Measurements from ENCODE around the gene ST8SIA2.

Gene ST8SIA2

DNA sequence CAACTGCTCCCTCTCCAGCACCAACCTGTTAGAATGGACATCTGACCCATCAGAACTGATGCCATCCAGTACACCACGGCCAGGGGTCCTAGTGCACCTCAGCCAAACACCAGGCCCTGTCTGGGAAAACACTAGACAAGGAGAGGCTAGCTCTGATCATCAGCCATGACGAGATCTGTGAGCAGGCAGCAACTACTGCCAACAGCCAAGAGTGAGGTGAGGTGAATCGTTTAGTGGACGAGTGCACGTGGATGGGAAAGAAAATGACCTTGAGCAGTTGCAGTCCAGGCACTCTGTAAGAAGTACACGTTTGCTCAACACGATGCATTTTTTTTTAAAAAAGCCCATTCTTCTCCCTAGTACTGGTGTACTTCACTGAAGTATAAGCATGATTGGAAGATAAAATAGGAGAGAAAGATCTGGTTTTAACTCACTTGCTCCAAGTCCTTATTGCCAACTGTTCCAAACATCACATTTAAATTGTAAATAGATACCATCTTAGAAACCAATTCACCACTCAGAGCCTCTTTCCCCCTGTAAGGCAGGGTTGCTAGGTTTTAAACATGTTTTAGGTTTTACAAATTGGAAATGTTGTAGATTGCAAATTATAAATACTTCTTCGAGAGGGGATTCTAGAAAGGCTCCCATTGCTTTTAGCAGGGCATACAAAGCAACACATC lies 5.7 kb downstream of the ST8SIA2 start:
- no peak for DNase-seq

DNA sequence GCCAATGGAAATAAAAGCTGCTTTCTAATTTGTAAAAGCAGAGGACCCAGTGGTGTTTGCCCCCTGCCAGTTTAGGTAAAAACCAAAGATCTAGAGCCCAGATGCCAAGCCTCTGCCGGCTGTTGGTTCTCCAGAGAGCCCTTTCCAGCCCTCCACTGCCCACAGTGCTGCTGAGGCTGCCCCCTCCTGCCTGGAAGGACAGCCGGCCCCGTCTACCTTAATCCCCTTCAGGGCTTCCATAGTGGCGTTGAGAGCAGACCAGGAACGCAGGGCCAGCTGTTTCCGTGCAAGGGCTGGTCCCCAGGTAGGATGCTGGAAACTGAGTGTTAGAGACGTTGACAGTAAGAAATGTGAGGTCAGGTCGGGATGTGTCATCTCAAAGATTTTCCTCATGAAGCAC lies 6.9 kb downstream of the ST8SIA2 start:
- no peak for DNase-seq

DNA sequence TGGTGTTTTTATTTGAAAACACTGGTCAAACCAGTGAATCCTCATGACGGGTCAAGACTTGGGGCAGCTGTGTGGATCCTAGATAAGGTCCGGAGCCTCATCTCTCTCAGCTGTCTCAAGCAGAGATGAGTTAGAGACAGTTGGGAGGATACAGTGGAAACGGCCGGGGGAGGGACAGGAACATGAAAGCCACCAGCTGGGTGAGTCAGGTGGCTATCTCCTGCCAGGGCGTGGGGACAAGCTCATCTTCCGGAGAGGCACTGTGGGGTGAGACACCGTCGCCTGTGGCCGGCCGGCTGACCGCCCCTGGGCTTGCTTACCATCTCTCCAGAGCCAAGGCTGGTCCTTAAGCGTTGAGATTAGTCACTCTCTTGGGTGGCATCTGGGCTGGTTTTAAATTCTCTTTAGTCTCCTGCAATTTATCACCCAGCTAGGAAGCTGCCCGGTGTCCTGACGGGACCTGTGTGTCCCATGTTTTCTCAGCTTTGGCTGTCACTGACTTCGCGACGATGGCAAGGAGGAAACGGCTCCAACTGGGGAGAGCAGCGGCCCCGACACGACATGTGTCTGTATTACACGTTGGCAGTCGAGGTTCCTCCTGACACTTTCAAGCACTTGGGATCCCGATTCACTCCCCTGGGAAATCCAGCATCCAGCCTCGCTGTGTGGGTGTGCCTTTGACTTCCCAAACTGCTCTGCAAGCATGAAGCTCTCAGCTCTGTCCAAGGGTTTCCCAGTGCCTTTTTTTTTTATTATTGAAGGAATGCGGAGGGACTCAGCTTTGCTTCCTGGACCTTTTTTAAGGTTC lies 7.5 kb downstream of the ST8SIA2 start:
- no peak for DNase-seq

DNA sequence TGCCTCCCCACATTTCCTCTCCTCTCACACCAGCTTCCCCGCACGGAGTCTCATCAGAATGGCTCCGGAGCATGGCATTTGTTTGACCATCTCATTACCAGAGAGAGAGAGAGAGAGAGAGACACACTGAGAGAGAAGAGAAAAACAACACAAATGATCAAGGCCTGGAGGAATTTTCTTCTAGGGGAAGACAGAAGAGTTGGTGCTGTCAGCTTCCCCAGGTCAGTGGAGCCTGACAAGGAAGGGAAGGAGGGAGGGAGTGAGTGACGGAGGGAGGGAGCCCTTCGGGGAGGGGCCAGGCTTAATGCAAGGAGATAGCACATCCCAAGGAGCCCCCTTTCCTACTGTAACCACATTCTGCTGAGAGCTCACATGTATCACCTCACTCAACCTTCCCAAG lies 9.1 kb downstream of the ST8SIA2 start:
- no peak for DNase-seq

DNA sequence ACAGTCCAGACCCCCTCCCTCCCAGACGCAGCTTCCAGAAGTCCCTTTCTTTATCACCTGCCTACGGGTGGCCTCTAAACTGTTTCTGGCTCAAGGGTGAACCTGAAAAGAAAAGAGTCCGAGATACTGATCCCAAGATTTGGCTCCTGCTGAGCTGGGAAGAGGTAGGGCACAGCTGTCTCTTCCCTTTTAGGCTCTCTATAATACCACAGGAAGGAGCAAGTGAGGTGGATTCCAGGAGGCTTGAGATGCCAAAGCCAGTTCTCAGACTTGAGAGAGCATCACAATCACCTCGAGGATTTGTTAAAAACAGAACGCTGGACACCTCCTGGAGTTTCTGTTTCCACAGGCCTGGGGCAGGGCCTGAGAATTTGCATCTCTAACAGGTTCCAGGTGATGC lies 12.3 kb downstream of the ST8SIA2 start:
- no peak for DNase-seq

DNA sequence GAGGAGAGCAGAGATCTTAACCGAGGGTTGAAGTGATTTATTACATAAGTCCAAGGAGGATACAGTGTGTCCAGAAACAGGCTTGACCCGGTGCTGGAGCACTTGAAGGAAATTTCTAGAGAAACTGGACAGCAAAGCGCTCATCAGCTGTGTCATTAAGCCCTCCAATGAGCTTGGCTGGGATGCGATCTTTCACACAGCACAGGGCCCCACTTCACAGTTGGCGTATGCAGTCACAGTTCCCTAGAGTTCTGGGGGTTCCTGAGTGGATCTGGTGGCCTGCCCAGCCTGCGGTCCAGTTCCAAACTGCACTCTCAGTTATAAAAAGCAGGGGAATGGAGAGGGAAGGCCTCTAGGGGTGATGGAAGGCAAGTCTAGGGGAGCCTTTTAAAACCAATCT lies 13.6 kb downstream of the ST8SIA2 start:
- no peak for DNase-seq

DNA sequence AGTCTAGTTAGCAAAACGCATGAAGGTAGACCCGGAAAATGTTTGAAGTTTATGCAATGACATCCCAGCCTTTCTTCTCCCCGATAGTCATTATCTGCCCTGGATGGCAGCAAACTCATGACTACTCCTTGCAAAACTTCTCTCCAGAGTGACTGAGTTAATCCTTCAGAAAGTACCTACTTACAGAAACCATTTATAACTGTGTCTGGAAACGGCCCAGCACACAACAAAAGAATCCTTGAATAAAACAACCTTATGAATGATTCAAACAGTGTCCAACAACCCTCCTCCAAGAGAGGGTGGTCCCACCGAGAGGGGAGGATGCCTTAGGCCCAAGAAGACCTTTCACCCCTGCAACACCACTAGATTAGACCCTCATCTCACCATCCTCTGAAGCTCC lies 14.2 kb downstream of the ST8SIA2 start:
- DNase-seq: no peak

DNA sequence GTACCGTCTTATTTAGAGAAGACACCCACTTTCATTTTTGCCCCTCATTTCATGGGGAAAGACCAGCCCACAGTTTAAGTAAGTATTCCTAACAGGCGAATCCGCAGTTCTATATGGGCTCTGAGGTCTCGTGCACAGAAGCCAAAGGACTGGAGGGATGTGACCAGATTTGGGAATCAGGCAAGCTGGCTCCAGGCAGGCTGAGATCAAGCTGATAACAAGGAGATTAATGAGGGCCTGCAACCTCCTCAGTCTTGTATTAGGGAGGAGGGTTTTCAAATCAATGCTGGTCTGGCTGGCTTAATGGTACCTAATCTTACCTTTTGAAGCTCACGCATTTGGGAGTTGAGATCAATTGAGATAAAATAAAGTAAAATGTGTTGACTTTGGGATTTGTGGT lies 15.3 kb downstream of the ST8SIA2 start:
- DNase-seq: no peak

DNA sequence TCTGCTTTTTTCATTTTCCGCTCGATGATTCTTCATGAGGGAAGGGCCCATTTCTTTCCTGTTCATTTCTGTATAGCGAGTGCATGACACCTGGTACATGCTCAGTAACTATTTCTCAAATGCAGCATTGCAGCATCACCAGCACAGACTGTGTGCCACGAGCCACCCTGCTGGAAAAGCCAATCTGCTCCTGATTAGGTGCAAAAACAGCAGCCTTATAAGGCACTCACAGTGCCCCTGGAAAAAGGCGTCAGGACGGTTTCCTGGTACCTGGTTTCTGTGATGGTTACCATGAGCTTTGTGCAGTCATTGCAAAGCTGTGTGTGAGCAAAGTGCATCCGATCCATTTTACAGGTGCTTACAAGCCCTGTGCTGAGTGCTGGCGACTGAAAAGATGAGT lies 15.8 kb downstream of the ST8SIA2 start:
- DNase-seq: no peak

DNA sequence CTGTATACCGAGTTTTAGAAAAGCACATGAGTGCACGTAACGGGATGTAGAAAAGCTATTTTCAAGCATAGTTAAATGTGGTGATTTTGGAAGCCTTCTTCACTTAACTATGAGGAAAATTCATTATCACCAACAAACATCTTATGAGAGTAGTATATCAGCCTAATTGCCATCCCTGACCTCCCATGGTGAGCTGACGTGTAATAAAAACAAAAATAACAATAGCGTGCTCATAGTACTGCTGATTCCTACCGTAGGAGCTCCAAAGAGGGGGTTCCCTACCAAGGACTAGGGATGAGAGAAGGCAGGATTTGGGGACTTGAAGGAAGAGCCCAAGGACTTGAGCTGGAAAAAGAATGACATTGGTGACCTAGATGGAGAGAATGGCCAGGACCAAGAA lies 16.9 kb downstream of the ST8SIA2 start:
- DNase-seq: no peak

DNA sequence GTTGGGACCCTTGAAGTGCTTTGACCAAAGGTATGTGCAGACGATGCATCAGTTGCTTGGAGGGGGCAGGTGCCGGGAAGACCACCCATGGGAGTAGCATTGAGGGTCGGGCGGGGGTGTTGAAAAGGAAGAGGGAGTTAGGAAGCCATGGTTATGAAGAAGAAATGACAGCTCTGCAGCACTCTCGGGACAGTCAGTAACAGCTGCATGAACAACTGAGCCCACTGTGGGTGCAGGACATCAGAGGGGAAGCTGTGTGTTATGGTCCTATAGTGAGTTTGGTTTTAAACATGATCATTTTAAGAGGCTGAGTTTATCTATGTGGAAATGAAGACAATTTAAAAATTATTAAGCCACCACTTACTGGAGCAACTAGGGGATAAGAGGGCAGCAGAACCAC lies 17.6 kb downstream of the ST8SIA2 start:
- DNase-seq: no peak

DNA sequence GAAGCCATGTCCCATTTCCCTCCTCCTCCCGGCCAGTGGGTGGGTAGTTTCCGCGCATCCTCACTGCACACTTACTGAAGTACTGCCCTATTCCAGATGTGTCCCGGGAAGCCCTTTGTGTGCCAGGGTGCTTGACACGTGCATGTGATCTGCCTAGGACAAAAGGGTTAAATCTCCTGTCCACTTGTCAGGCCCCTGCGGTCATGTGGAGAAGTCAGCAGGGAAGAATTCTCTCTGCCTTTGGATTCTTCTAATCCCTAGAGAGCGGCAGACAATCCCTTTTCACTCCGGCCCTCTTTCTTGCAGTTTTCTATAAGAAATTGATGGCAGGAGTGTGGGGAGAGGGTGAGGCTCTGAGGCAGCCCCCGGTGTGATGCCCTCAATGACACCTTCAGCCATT lies 19.8 kb downstream of the ST8SIA2 start:
- DNase-seq: no peak

DNA sequence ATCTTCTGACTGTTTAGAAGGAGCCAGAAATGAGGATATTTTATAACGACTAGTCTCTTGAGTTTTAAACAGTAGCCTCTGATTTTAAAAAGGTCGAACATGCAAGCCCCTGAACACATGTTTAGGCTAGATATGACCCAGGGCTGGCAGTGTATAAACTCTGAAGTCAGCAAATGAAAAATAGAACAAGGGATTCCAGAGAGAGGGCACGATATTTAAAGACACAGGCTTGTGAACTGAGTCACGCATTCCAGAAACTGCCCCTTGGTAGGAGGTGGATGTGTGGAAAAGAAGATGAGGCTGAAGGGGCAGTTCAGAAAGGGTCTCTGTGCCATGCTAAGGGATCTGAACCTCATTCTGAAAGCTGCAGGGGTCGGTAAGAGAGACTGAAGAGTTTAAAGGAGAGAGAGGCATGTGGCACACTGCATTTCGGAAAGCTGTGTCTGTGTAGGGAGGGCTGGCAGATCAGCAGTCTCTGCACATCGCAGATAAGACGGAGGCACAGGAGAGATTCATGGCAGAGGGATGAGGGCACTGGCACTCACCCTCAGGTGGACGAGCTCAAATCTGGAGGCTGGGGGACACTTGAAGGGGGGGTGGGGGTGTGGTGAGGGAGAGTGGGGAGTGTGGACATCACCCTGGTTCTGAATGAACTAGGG lies 22.1 kb downstream of the ST8SIA2 start:
- no peak for DNase-seq

DNA sequence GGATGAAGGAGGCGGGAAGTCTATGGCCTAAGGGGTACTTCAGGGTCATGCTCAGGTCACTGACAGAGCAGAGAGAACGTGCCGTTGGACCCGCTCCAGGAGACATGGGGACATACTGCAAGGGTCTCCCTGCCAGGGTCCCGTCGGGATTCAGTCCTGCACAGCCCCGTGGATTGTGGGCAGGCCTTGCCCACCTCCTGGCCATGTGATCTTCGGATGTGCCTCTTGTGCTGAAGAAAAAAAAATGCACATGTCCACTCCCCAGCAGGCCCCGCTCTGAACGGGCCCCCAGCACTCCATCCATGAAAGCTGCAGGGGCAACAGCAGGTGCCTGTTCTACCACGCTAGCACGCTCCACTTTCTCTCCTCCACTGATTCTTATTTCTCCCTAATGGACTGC lies 22.9 kb downstream of the ST8SIA2 start:
- no peak for DNase-seq

DNA sequence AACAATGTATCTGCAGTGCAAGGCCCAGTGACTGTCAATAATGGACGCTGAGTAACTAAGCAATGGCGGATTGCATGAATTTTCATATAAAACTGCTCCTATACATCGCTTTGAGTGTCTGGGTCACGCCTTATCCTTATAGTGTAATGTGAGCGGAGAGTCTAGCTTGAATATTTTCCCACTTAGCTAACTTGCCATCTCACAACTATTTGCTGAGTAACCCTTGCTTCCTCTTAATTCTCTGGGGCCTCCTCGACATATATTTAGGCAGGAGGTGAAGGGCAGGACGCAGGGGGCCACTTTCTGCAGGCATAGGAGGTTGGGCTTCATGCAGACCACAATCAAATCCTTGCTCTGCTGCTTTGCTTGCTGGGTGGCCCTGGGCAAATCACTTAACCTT lies 24.0 kb downstream of the ST8SIA2 start:
- no peak for DNase-seq

DNA sequence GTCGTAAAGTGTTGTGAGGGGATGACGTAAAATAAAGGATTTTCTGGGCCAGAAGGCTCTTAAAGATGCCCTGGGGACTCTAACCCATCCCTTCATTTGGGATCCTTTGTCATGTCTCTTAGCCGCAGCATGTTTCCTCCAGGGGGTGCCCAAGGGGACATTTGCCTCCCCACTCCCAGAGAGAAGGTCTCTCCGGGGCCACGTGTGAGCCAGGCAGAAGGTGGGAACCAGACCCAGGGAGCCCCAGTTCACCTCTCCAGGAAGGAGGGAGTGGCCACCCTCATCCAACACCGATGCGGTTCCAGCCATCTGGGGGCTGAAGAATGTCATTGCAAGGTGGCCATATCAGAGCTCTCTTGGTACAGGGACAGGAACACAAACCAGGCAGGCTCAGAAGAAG lies 25.2 kb downstream of the ST8SIA2 start:
- no peak for DNase-seq

DNA sequence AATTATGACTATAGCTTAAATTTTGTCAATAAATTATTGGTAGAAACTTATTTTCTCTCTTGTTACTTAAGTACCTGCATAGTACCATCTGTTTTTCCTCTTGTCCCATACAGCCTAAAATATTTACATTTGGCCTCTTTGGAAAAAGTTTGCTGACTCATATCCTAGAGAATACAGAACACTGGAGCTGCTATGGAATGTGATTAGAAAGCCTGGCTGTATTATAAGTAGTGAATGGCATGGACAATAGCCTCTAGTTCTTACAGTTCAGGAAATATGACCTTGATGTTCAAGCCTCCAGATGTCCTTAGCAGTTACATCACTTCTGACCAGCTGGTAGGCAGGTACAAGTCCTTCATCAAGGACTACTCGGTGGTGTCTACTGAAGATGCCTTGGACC lies 28.3 kb downstream of the ST8SIA2 start:
- no peak for DNase-seq

DNA sequence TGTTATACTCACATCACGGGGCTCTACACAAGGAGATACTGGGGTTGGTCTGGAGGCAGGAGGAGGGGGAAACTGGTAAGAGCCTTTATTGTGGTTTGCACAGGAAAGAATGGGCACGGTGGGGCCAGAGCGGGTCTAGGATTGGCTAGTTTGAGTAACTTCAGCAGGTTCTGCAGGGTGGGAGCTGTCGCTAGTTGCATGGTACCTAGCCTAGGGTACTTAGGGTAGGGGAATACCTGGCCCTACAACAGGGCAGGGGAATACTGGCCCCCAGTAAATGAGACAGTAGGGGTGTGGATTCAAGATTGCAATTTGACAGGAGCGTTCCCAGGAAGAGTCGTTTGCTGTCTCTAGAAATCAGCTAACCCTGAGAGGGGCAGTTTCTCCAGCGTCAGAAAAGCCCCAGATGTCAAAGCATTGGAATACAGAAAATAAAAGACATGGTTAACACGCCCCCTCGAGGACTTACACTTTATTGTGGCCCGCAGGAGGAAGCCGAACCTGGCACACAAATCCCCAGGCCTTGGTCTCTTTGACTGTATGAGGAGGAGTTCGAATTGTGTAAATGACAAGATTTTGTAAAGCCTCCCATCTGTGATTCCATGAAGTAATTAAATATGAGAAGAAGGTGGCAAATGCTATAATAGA lies 32.0 kb downstream of the ST8SIA2 start:
- DNase-seq: no peak

DNA sequence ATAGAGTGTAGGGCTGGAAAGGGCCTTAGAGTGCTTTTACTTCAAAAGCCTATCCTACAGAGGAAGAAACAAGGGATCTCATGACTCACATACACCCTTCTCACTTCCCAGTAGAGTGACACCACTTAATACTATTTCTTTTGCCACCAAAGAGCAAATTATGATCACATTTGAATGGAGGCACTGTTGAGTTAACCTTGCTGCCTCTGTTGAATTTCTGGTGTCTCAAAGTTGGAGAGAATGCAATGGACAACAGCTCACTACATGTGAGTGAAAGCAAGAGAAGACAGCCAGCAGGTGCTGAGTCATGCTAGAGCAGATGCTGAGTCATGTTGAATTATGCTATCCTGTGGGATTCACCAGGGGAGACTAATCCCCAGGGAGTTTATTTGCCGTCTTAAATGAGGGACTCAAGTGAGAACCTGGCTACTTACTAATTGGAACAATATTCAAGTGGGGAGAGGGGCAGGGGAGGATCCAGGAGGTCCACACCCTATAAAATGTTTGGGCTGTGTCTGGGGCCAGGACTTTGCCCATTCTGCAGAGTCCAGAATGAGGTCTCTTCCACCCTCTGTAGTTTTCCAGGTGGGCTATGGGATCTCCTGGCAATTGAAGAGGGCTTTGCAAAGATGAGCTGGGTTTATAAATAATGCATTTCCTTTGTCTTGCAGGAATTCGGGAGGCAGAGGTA lies 35.8 kb downstream of the ST8SIA2 start:
- no peak for DNase-seq

DNA sequence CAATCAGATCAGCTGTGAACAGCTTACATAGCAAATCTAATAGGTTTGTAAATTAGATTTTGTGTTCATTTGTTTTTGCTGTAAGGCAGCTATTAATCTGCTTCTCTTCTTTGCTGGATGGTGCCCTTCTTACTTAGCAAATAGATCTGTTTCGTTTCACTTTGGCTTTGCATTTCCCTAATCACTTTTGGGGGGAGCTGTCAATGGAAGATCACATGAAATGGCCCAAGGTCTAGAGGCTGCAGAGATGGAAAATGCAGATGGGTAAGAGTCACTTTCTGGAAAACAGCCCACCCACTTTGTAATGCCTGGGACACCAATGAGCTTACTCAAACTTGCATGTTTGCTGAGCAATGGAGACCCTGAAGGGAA lies 36.4 kb downstream of the ST8SIA2 start:
- DNase-seq: no peak

DNA sequence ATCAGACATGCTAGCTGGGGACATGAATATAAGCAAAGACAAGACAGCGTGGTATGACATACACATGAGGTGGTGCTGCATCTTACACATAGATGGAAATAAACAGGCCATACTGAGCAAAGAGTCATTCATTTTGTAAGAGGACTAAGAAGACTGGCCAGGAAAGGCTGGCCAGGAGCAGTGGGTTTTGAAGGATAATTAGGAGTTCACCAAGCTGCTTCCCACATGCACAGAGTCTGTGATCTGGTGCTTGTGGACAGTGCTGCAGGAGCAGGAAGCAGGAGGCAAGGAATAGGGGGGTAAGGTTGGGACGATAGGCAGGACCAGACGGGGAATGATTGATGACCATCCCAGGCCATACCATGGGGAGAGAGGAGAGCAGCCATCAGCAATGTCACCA lies 41.5 kb downstream of the ST8SIA2 start:
- DNase-seq: no peak

DNA sequence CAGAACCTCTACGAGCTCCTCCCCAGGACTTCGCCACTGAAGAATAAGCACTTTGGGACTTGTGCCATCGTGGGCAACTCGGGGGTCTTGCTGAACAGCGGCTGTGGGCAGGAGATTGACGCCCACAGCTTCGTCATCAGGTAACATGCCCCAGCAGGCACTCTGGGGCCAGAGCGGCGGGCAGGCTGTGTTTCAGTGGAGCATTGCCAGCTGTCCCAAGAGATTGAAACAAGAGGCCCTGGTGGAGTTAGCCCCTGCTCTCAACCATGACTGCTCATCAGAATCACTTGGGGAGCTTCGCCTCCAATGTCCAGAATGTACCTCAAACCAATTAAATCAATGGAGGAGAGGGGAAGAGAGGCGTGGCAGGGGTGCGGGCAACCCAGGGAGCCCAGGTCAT lies 44.8 kb downstream of the ST8SIA2 start:
- no peak for DNase-seq

DNA sequence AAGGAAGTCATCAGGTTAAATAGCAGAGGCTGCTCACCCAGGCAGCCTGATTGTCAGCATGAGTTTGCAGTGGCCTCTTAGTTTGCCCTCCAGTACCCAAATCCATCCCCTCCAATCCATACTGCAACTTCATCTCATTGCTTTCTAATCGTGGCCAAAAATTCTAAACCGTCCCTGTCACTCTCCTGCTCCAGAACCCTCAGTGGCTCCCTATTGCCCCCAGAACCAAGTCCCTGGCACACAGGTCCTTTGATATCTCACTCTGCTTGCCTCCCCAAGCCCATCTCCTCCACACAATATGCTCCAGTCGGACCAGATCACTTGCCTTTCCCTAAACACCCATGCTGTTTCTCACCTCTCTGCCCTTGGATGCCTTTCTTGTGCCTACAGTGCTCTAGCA lies 49.7 kb downstream of the ST8SIA2 start:
- DNase-seq: no peak
